Effector memory CD8-positive, alpha-beta T cell (primary cell): Measurements from ENCODE around the gene ASXL1.
A peak's percentile ranks its signal among the peaks of the same experiment; 100 is the strongest.
"Not testable (repeated sequence)": the region's sequence is repeated elsewhere in the genome, so short reads cannot be mapped to it uniquely, and the experiment has no call there.

Source experiments
- ATAC-seq: fragments of 150-1000 bp; cut with Tn5 transposase; replicated peaks from 2 replicates; pipeline ENCODE4 v1.10.0; 2021; ENCODE audit warnings: mild to moderate bottlenecking, moderate library complexity
- DNase-seq, 3 experiments: peaks; one replicate each; pipeline ENCODE4 v3.0.0; 2021
- H3K27ac Mint-ChIP-seq, 2 donors: one replicate each; pipeline ENCODE4 v1.8.0; 2022; ENCODE audit warnings: mild to moderate bottlenecking in 2 of 2, mixed read lengths in 2 of 2, moderate library complexity in 2 of 2
- H3K27me3 Mint-ChIP-seq, 2 donors: one replicate each; pipeline ENCODE4 v1.8.0; 2022; ENCODE audit warnings: mixed read lengths in 2 of 2
- H3K36me3 Mint-ChIP-seq: one replicate; pipeline ENCODE4 v1.8.0; 2022; ENCODE audit warnings: mild to moderate bottlenecking, moderate library complexity, mixed read lengths; ENCODE audit not compliant: insufficient read depth
- H3K4me1 Mint-ChIP-seq, 2 donors: one replicate each; pipeline ENCODE4 v1.8.0; 2022; ENCODE audit warnings: low read depth in 2 of 2, mixed read lengths in 2 of 2
- H3K4me3 Mint-ChIP-seq, 2 donors: one replicate each; pipeline ENCODE4 v1.8.0; 2022; ENCODE audit warnings: mild to moderate bottlenecking in 2 of 2, mixed read lengths in 2 of 2, moderate library complexity in 2 of 2
- H3K9me3 Mint-ChIP-seq, 2 donors: one replicate each; pipeline ENCODE4 v1.8.0; 2022; ENCODE audit warnings: mixed read lengths in 2 of 2

Gene ASXL1

DNA sequence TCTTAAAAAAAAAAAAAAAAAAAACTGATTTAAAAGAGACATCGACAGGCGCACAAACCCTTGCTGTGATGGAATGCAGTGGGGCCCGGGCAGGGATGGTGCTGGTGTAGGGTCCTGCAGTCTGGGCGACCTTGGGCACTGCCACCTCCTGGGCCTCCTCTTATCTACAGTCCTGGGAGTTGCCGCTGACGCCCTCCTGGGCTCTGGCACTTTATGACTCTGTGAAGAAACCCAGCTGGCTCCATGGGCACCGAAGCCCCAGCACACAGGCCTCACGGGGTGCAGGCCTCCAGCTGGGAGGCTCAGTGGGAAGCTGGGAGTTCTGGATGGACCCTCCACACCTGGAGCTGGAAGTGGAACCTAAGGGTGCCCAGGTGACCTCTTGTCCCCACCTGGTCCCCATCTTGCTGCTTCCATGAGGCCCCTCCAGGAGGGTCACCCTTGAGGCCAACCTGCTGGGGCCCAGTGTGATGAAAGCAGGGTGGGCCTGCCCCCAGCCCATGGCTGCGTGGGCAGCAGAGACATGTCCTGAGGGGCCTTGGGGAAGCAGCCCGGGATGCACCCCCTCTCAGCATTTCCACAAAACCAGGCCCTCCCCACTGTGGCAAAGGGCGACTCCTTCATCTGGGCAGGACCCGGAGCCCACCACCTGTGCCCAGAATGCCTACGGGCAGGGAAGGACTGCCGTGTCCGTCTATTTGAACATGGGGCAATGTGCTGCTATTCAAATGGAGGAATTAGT is 104.9 kb downstream of the ASXL1 start:
- peaks cover 8 to 15% of the 10 kb centered on the region in 2 donors for H3K4me1 Mint-ChIP-seq
- DNase-seq (no peak), ATAC-seq (no peak)
- peaks cover 33% of the 10 kb centered on the region for H3K36me3 Mint-ChIP-seq
- H3K27me3 Mint-ChIP-seq: no peaks in the 10 kb centered on the region
- H3K9me3 Mint-ChIP-seq: no peaks in the 10 kb centered on the region
- peak overlapping the region in 1 of 2 donors; percentile 16 for H3K27ac Mint-ChIP-seq
- H3K4me3 Mint-ChIP-seq: no peak overlapping the region

GRCh38 chr20:32463642-32464400 is 105.7 kb downstream of the ASXL1 start:
- no peaks in the 10 kb centered on the region for H3K27me3 Mint-ChIP-seq
- no peak for DNase-seq
- peaks cover 3 to 7% of the 10 kb centered on the region in 2 donors for H3K4me1 Mint-ChIP-seq
- no peak overlapping the region for H3K27ac Mint-ChIP-seq
- no peak overlapping the region for H3K4me3 Mint-ChIP-seq
- H3K36me3 Mint-ChIP-seq: peaks cover 33% of the 10 kb centered on the region
- no peaks in the 10 kb centered on the region for H3K9me3 Mint-ChIP-seq
- no peak for ATAC-seq

- no peaks in the 10 kb centered on the region for H3K27me3 Mint-ChIP-seq
- ATAC-seq: no peak
- H3K4me3 Mint-ChIP-seq: no peak overlapping the region
Measured at GRCh38 chr20:32464401-32465091, 106.4 kb downstream of the ASXL1 start.

DNA sequence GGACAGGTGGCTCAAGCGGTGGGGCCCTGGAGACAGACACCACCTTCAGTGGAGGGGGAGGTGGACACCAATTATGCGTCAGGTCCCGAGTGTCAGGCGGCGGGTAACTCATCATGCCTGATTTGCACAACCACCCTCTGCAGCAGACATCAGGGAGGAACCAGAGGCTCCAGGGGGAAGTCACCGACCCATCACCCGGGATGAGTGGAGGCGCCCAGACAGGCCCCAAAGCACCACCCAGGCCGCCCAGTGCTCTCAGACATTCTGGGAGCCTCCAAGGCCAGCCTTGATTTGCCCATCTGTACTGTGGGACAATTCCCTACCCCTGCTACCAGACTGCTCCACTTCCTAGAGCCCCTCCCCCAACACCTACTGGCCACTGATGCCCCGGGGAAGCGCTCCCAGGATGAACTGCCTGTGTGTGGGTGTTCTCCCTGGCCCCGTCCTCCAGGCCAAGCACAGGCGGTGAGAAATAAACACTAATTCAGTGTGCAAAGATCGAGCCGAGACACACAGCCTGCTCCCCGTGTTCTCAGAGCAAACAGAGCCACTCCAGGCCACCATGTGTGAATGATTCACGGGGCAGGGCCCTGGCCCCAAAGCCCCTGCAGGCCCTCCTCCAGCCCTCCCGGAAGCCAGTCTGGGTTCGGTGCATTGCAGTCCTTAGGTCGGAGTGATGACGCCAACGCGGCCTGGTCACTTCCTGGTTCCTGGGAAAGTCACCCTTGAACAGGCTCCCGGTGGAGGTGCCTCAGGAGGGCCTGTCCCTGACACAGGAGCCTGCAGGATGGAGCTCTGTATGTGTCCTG is 107.2 kb downstream of the ASXL1 start:
- Mint-ChIP-seq H3K27me3 (no peaks in the 10 kb centered on the region), H3K4me1 (peaks cover 3 to 12% of the 10 kb centered on the region in 2 donors), H3K27ac (peak overlapping the region in 1 of 2 donors; percentile 32), H3K4me3 (no peak overlapping the region), H3K36me3 (peaks cover 27% of the 10 kb centered on the region), H3K9me3 (no peaks in the 10 kb centered on the region)
- no peak for ATAC-seq
- DNase-seq: no peak

More at GRCh38 chr20:32464401-32465091, 106.4 kb downstream of the ASXL1 start:
- Mint-ChIP-seq H3K27ac (peak overlapping the region in 1 of 2 donors; percentile 32), H3K9me3 (no peaks in the 10 kb centered on the region), H3K36me3 (peaks cover 29% of the 10 kb centered on the region), H3K4me1 (peaks cover 3 to 8% of the 10 kb centered on the region in 2 donors)
- DNase-seq: no peak

DNA sequence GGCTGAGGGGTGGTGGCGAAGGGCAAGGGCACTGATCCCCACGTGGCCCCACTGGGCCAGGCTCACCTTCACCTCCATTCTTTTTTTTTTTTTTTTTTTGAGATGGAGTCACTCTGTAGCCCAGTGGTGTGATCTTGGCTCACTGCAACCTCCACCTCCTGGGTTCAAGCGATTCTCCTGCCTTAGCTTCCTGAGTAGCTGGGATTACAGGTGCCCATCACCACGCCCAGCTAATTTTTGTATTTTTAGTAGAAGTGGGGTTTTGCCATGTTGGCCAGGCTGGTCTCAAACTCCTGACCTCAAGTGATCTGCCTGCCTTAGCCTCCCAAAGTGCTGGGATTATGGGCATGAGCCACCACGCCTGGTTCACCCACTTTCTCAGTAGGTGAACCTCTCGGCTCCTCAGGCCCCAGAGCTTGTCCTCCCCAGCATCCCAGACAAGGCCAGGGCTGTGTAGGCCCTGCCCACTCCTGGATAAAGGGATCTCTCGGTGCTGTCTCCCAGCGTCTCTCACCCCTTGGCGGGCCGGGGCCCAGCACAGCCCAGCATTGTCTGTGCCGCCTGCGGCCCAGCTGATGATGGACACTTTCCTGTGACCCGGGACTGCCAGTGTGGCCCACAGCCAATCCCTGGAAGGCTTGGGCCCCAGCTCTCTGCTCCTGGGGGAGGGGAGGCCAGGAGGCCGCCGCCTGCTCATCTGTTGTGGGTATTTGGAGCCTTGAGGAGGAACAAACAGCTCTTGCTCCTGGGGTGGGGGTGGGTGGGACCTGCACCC is 108.0 kb downstream of the ASXL1 start:
- Mint-ChIP-seq H3K27ac (peak overlapping the region; percentile 28 to 78), H3K36me3 (peaks cover 29% of the 10 kb centered on the region), H3K4me1 (peaks cover 3 to 14% of the 10 kb centered on the region in 2 donors)
- not testable (repeated sequence) for H3K9me3 Mint-ChIP-seq, DNase-seq, ATAC-seq, H3K4me3 Mint-ChIP-seq, H3K27me3 Mint-ChIP-seq

GRCh38 chr20:32466739-32467505 is 108.8 kb downstream of the ASXL1 start:
- Mint-ChIP-seq H3K9me3 (no peaks in the 10 kb centered on the region), H3K27me3 (no peaks in the 10 kb centered on the region), H3K27ac (peak overlapping the region; percentile 28 to 73), H3K36me3 (peaks cover 33% of the 10 kb centered on the region), H3K4me1 (peaks cover 3 to 18% of the 10 kb centered on the region in 2 donors), H3K4me3 (no peak overlapping the region)
- no peak for DNase-seq
- no peak for ATAC-seq

DNA sequence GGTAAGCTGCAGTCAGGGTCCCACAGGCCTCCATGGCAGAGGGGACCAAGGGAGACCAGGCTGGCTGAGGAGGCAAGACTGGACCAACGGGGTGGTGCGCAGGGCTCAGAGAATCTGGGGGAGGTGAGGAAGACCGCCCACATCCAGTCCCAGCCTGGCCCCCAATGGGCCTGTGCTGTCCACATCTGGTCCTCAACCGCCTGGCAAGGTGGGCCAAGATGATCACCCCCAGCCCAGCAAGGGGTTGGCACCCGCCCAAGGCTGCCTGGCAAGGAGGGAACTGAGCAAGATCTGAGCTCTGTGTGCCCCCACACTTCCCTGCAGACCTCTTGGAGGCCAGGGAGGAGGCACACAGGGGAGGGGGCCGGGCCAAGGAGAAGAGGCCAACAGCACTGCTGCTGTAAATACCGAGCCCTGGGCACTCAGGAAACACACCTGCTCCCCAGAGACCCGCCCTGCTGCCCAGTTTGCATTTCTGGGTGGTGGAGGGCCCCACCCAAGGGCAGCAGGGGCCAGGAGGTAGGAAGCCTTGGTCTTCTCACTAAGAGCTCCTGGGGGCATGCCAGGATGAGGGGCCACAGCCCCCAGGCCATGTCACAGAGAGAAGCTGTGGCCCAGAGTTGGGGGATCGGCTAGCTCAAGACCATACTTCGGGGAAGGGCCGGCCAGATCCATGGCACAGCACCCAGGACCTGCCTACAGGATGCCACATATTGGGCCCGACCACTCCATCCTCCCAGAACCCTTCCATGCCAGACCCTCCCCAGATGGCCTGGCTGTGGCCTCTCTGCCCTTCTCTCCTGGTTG is 109.6 kb downstream of the ASXL1 start:
- no peaks in the 10 kb centered on the region for H3K27me3 Mint-ChIP-seq
- peaks cover 0 to 15% of the 10 kb centered on the region in 2 donors for H3K4me1 Mint-ChIP-seq
- H3K9me3 Mint-ChIP-seq: no peaks in the 10 kb centered on the region
- DNase-seq (no peak), ATAC-seq (no peak)
- H3K27ac Mint-ChIP-seq: peak overlapping the region in 1 of 2 donors; percentile 73
- H3K36me3 Mint-ChIP-seq: peaks cover 25% of the 10 kb centered on the region
- H3K4me3 Mint-ChIP-seq: no peak overlapping the region

GRCh38 chr20:32468313-32468640 is 110.1 kb downstream of the ASXL1 start:
- peaks cover 26% of the 10 kb centered on the region for H3K36me3 Mint-ChIP-seq
- no peaks in the 10 kb centered on the region for H3K9me3 Mint-ChIP-seq
- H3K27me3 Mint-ChIP-seq: no peaks in the 10 kb centered on the region
- no peak overlapping the region for H3K4me3 Mint-ChIP-seq
- peak overlapping the region in 1 of 2 donors; percentile 73 for H3K27ac Mint-ChIP-seq
- DNase-seq: no peak
- ATAC-seq: no peak
- peaks cover 0 to 17% of the 10 kb centered on the region in 2 donors for H3K4me1 Mint-ChIP-seq

DNA sequence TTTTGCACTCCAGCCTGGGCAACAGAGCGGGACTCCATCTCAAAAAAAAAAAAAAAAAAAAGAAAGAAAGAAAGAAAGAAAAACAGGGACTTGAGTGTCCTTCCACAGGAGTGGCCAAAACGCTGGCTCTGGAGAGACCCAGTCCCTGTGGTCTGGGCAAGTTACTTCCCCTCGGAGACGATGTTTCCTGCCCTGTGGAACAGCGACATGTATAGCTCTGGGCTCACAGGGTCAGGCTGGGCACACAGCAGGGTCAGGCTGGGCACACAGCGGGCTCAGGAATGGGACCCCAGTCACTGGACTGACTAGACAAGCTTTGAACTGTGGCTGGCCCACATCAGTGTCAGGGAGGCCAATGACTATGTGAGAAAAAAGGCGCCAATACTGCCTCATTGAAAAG is 110.7 kb downstream of the ASXL1 start:
- H3K4me3 Mint-ChIP-seq: no peak overlapping the region
- no peak for ATAC-seq
- peaks cover 32% of the 10 kb centered on the region for H3K36me3 Mint-ChIP-seq
- no peak for DNase-seq
- H3K27ac Mint-ChIP-seq: peak overlapping the region in 1 of 2 donors; percentile 73
- H3K9me3 Mint-ChIP-seq: no peaks in the 10 kb centered on the region
- H3K27me3 Mint-ChIP-seq: no peaks in the 10 kb centered on the region
- H3K4me1 Mint-ChIP-seq: peaks cover 0 to 20% of the 10 kb centered on the region in 2 donors

- no peaks in the 10 kb centered on the region for H3K27me3 Mint-ChIP-seq
- DNase-seq (no peak), ATAC-seq (peak; percentile 61)
- no peak overlapping the region for H3K4me3 Mint-ChIP-seq
- H3K36me3 Mint-ChIP-seq: peaks cover 34% of the 10 kb centered on the region
- peaks cover 0 to 20% of the 10 kb centered on the region in 2 donors for H3K4me1 Mint-ChIP-seq
- H3K9me3 Mint-ChIP-seq: no peaks in the 10 kb centered on the region
- peak overlapping the region; percentile 35 to 88 for H3K27ac Mint-ChIP-seq
Measured at GRCh38 chr20:32470025-32470861, 112.1 kb downstream of the ASXL1 start.

DNA sequence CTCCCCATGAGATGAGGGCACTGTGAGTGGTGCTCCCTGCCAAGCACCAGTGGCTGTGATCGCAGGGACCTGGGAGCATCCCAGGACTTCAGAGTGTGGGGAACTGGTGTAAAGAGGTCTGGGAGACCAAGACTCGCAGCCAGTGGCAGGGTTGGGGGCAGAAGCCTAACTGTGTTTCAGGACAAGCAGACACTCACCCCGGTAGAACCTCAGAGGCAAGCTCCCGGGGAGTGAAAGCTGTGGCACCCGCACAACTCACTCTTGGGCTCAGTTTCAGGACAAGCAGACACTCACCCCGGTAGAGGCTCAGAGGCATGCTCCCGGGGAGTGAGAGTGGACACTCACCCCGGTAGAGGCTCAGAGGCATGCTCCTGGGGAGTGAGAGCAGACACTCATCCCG is 112.8 kb downstream of the ASXL1 start:
- H3K36me3 Mint-ChIP-seq: peaks cover 32% of the 10 kb centered on the region
- peak overlapping the region; percentile 35 to 88 for H3K27ac Mint-ChIP-seq
- DNase-seq (no peak), ATAC-seq (no peak)
- no peaks in the 10 kb centered on the region for H3K27me3 Mint-ChIP-seq
- H3K4me1 Mint-ChIP-seq: peaks cover 0 to 24% of the 10 kb centered on the region in 2 donors
- H3K9me3 Mint-ChIP-seq: no peaks in the 10 kb centered on the region
- H3K4me3 Mint-ChIP-seq: no peak overlapping the region
